ENCODE results near the gene FNDC3B. TPM values are rescaled to one million over a fixed set of nuclear protein-coding genes. Genes with fewer than 3 reads are reported as not detected.

FNDC3B gene
- total and polyA plus RNA-seq, 5 experiments from 2014 or later = 6.5 to 20.6 (median 8.8) TPM

- no peaks in the 10 kb centered on the region for H3K27me3 Mint-ChIP-seq
Observed at GRCh38 chr3:172223870-172224269, 184.5 kb downstream of the FNDC3B start.

GRCh38 chr3:172224560-172225214, 185.3 kb downstream of the FNDC3B start:
- Mint-ChIP-seq H3K27me3 (no peaks in the 10 kb centered on the region), H3K4me3 (no peak overlapping the region), H3K36me3 (peaks cover 4 to 30% (median 29%) of the 10 kb centered on the region in 3 donors), H3K9me3 (no peaks in the 10 kb centered on the region), H3K27ac (no peak overlapping the region), H3K4me1 (peaks cover 1 to 17% (median 4%) of the 10 kb centered on the region in 4 donors)
- ATAC-seq (no peak), DNase-seq (no peak)
- POLR2A ChIA-PET = no interaction called here

More at GRCh38 chr3:172223870-172224269, 184.5 kb downstream of the FNDC3B start:
- peaks cover 4 to 26% (median 23%) of the 10 kb centered on the region in 3 donors for H3K36me3 Mint-ChIP-seq
- POLR2A ChIA-PET = no interaction called here
- H3K4me3 Mint-ChIP-seq = no peak overlapping the region
- H3K9me3 Mint-ChIP-seq = no peaks in the 10 kb centered on the region
- ATAC-seq (no peak), DNase-seq (no peak)
- peaks cover 1 to 25% (median 6%) of the 10 kb centered on the region in 4 donors for H3K4me1 Mint-ChIP-seq
- H3K27ac Mint-ChIP-seq = no peak overlapping the region

- DNase-seq (no peak), ATAC-seq (no peak)
- H3K4me1 Mint-ChIP-seq = peaks cover 0 to 12% (median 4%) of the 10 kb centered on the region in 4 donors
- H3K36me3 Mint-ChIP-seq = peaks cover 4 to 32% (median 30%) of the 10 kb centered on the region in 3 donors
- H3K27ac Mint-ChIP-seq = no peak overlapping the region
- no peaks in the 10 kb centered on the region for H3K27me3 Mint-ChIP-seq
- POLR2A ChIA-PET = no interaction called here
- no peak overlapping the region for H3K4me3 Mint-ChIP-seq
- no peaks in the 10 kb centered on the region for H3K9me3 Mint-ChIP-seq
Observed at GRCh38 chr3:172225215-172225707, 185.9 kb downstream of the FNDC3B start.

DNA sequence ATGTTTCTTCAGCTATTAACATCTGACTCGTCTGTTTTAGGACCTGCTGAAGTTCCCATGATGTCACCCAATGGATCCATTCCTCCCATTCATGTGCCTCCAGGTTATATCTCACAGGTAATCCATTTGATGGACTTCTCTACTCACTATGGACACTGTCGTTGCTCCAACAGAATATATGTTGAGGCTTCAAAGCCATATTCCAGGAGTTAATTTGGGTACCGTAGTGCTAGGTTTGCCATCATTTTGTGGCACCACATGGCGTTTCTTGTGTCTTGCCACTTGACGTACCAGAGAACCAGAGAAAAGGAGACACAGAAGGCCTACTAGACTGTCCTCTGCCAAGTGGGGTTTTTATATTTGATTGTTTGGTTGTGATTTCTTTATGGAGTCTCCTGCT, 187.5 kb downstream of the FNDC3B start:
- DNase-seq (no peak), ATAC-seq (no peak)
- peaks cover 0 to 2% (median 0%) of the 10 kb centered on the region in 4 donors for H3K4me1 Mint-ChIP-seq
- H3K36me3 Mint-ChIP-seq = peaks cover 4 to 38% (median 34%) of the 10 kb centered on the region in 3 donors
- no peaks in the 10 kb centered on the region for H3K9me3 Mint-ChIP-seq
- no peak overlapping the region for H3K4me3 Mint-ChIP-seq
- POLR2A ChIA-PET = no interaction called here
- no peaks in the 10 kb centered on the region for H3K27me3 Mint-ChIP-seq
- H3K27ac Mint-ChIP-seq = no peak overlapping the region

DNA sequence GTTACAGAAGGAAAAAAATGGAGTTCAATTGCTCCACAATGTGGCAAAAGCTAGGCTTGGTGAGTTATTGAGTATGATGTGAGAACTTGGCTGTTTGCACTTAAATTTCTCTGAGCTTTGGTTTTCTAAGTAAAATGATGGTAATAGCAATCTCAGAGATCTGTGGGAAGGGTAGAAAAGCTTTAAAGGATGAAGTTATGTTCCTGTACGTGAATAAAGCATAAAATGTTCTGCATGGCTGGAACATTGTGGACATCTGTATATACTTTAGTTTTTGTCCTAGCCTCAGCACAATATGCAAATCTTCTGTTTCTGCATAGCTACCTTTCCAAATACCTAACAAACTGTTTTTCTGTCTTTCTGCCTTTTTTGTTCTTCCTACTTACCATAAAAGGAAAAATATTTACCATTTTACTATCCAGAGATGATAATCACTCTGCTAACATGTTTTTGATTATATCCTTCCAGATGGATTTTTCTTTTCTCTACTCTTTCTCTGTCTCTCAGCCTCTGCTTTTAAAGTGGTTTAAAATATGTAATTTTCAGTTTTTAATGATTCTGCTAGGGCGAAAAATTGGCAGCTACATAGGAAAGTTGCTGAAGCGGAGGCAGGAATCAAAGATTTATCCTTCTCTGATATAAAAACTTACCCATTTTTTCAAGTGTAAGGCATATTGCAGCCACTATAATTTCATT, 188.1 kb downstream of the FNDC3B start:
- POLR2A ChIA-PET = no interaction called here
- Mint-ChIP-seq H3K4me1 (peaks cover 0 to 2% (median 0%) of the 10 kb centered on the region in 4 donors), H3K27ac (no peak overlapping the region), H3K27me3 (no peaks in the 10 kb centered on the region), H3K9me3 (no peaks in the 10 kb centered on the region), H3K4me3 (no peak overlapping the region), H3K36me3 (peaks cover 4 to 40% (median 35%) of the 10 kb centered on the region in 3 donors)
- ATAC-seq (no peak), DNase-seq (no peak)

DNA sequence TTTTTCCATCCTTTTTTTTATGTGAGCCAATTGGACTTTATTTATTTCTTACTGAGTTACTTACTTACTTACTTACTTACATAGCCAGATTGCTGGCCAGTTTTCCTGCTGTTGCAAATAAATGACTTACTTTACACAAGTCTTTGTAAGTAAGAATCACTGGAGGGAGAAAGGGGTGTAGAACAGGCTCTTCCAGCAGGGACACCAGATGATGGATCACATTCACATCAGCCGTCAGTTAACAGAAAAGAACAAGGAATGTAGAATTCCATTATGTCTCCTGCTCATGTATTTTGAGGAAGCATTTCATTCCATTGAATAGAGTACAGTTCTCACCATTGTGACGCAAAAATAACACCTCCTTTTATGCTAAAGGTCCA, 188.6 kb downstream of the FNDC3B start:
- no peaks in the 10 kb centered on the region for H3K9me3 Mint-ChIP-seq
- no peak overlapping the region for H3K4me3 Mint-ChIP-seq
- DNase-seq (no peak), ATAC-seq (no peak)
- H3K27ac Mint-ChIP-seq = no peak overlapping the region
- POLR2A ChIA-PET = no interaction called here
- H3K4me1 Mint-ChIP-seq = no peaks in the 10 kb centered on the region
- H3K36me3 Mint-ChIP-seq = peaks cover 4 to 42% (median 37%) of the 10 kb centered on the region in 3 donors
- no peaks in the 10 kb centered on the region for H3K27me3 Mint-ChIP-seq

GRCh38 chr3:172229462-172229861, 190.1 kb downstream of the FNDC3B start:
- POLR2A ChIA-PET = no interaction called here
- ATAC-seq (no peak), DNase-seq (no peak)
- H3K27ac Mint-ChIP-seq = no peak overlapping the region
- H3K36me3 Mint-ChIP-seq = peaks cover 8 to 45% (median 36%) of the 10 kb centered on the region in 3 donors
- H3K9me3 Mint-ChIP-seq = no peaks in the 10 kb centered on the region
- H3K4me3 Mint-ChIP-seq = no peak overlapping the region
- peaks cover 0 to 4% (median 1%) of the 10 kb centered on the region in 4 donors for H3K4me1 Mint-ChIP-seq
- no peaks in the 10 kb centered on the region for H3K27me3 Mint-ChIP-seq

- H3K27me3 Mint-ChIP-seq = no peaks in the 10 kb centered on the region
- no peaks in the 10 kb centered on the region for H3K9me3 Mint-ChIP-seq
- H3K4me3 Mint-ChIP-seq = no peak overlapping the region
- H3K27ac Mint-ChIP-seq = no peak overlapping the region
- POLR2A ChIA-PET = no interaction called here
- peaks cover 0 to 4% (median 1%) of the 10 kb centered on the region in 4 donors for H3K4me1 Mint-ChIP-seq
- DNase-seq (no peak), ATAC-seq (no peak)
- H3K36me3 Mint-ChIP-seq = peaks cover 8 to 39% (median 33%) of the 10 kb centered on the region in 3 donors
Observed at GRCh38 chr3:172231318-172231901, 192.0 kb downstream of the FNDC3B start.

DNA sequence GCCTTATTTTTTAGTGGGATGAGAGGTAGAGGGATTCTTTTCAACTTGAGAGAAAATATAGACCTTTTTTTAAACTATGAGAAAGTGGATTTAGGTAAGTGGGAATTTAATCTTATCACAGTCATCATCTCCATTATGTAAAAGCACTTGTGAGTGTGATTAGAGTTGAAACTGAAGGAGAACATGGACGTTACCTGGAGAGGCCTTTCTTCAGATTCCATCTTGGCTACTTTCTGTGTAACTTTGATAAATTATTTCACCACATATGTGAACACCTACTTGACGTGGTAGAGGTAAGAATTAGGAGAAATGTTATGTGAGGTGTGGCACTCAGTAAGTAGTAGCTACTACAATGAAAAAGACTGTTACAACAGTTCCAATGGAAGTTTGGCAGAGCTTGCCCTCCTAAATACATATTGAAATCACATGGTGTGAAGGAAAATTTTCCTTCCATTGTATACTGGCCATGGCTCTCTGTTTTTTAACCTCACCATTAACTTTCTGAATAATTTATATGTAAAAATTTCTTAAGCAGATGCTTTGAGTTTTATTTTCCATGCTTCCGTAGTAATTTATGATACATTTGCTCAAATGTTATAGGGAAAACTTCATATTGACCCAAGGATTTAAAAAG, 193.3 kb downstream of the FNDC3B start:
- no peaks in the 10 kb centered on the region for H3K27me3 Mint-ChIP-seq

DNA sequence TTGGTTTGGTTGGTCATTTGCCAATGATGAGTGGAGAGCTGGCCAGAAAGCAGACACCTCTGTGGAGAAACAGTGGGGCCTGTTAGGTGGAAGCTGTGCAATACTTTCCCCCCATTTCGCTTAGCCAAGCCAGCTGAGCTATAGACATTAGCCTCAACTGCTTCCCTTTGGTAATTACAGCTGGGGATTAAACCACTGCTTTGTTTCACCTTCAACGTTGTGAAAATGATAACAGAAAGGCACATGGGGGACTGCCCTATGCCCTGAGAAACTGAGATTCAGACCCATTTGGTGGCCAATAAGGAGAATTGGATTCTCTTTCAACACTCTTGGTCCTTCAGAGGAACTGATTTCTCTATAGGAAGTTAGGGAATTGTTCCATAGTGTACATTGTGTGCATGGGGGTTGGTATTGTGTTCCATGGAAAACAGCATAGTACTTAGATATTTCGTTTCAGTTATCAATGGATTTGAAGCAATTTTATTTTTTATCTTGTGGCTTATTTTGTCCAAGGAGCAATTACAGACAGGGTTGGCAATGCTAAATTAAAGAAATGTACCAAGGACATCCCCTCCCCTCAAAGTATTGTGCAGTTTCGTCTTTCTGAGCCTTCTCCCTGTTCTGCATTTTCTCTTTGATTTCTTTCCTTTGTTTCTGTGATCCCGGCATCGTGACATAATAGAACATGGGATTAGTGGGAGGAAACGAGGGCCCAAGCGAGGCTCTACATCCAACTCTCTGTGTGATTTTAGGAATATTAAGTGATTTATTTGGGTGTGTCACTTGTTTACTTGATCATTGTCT, 194.3 kb downstream of the FNDC3B start:
- DNase-seq (no peak), ATAC-seq (no peak)
- Mint-ChIP-seq H3K27ac (no peak overlapping the region), H3K4me3 (no peak overlapping the region), H3K36me3 (peaks cover 5 to 30% (median 15%) of the 10 kb centered on the region in 3 donors), H3K27me3 (no peaks in the 10 kb centered on the region), H3K4me1 (peaks cover 0 to 7% (median 1%) of the 10 kb centered on the region in 4 donors), H3K9me3 (no peaks in the 10 kb centered on the region)
- POLR2A ChIA-PET = no interaction called here

More for the DNA sequence above, 193.3 kb downstream of the FNDC3B start:
- Mint-ChIP-seq H3K4me1 (peaks cover 0 to 7% (median 1%) of the 10 kb centered on the region in 4 donors), H3K36me3 (peaks cover 8 to 34% (median 24%) of the 10 kb centered on the region in 3 donors), H3K27ac (no peak overlapping the region), H3K9me3 (no peaks in the 10 kb centered on the region), H3K4me3 (no peak overlapping the region)
- POLR2A ChIA-PET = no interaction called here
- ATAC-seq (no peak), DNase-seq (no peak)

- DNase-seq = no peak
- Mint-ChIP-seq H3K4me1 (peaks cover 0 to 12% (median 5%) of the 10 kb centered on the region in 4 donors), H3K4me3 (no peak overlapping the region), H3K36me3 (peaks cover 5 to 30% (median 11%) of the 10 kb centered on the region in 3 donors), H3K9me3 (peaks cover 0 to 5% (median 0%) of the 10 kb centered on the region in 9 donors), H3K27me3 (no peaks in the 10 kb centered on the region), H3K27ac (peak overlapping the region in 2 of 10 donors; percentile 21 to 46)
- no peak for ATAC-seq
- POLR2A ChIA-PET = no interaction called here
Observed at GRCh38 chr3:172235698-172236097, 196.3 kb downstream of the FNDC3B start.

All from naive thymus-derived CD8-positive, alpha-beta T cell (primary cell).